ENCODE results near the gene ABTB2.

Gene ABTB2

GRCh38 chr11:34313099-34313517, 44.7 kb downstream of the ABTB2 start:
- no peak for DNase-seq

GRCh38 chr11:34311126-34311525, 46.7 kb downstream of the ABTB2 start:
- DNase-seq: no peak

- no peak for DNase-seq
These were observed 47.8 kb downstream of the ABTB2 start for GRCh38 chr11:34309965-34310364.

- DNase-seq: no peak
These were observed 48.8 kb downstream of the ABTB2 start for GRCh38 chr11:34308913-34309585.

- no peak for DNase-seq
These were observed 49.5 kb downstream of the ABTB2 start for GRCh38 chr11:34308049-34308912.

GRCh38 chr11:34305780-34306179, 52.0 kb downstream of the ABTB2 start:
- DNase-seq: no peak

GRCh38 chr11:34305193-34305592, 52.6 kb downstream of the ABTB2 start:
- DNase-seq: no peak

GRCh38 chr11:34303028-34303570, 54.7 kb downstream of the ABTB2 start:
- no peak for DNase-seq

GRCh38 chr11:34302046-34302921, 55.5 kb downstream of the ABTB2 start:
- DNase-seq: no peak

GRCh38 chr11:34300926-34301295, 56.9 kb downstream of the ABTB2 start:
- no peak for DNase-seq

- no peak for DNase-seq
These were observed 57.5 kb downstream of the ABTB2 start for GRCh38 chr11:34300026-34300925.

- no peak for DNase-seq
These were observed 58.4 kb downstream of the ABTB2 start for GRCh38 chr11:34299284-34299972.

- no peak for DNase-seq
These were observed 58.9 kb downstream of the ABTB2 start for GRCh38 chr11:34298871-34299270.

GRCh38 chr11:34296412-34296811, 61.4 kb downstream of the ABTB2 start:
- no peak for DNase-seq

GRCh38 chr11:34292546-34292945, 65.3 kb downstream of the ABTB2 start:
- DNase-seq: no peak

- DNase-seq: no peak
These were observed 65.7 kb downstream of the ABTB2 start for GRCh38 chr11:34292111-34292510.

- no peak for DNase-seq
These were observed 66.9 kb downstream of the ABTB2 start for GRCh38 chr11:34290926-34291325.

- DNase-seq: no peak
These were observed 69.3 kb downstream of the ABTB2 start for GRCh38 chr11:34288492-34288891.

GRCh38 chr11:34284811-34285481, 72.9 kb downstream of the ABTB2 start:
- DNase-seq: no peak

- no peak for DNase-seq
These were observed 73.7 kb downstream of the ABTB2 start for GRCh38 chr11:34284156-34284555.
